ENCODE measurements around the gene LTBP1.
A peak's percentile ranks its signal among the peaks of the same experiment; 100 is the strongest.
"Not testable (repeated sequence)": the region's sequence is repeated elsewhere in the genome, so short reads cannot be mapped to it uniquely, and the experiment has no call there.

The LTBP1 gene, protein sequence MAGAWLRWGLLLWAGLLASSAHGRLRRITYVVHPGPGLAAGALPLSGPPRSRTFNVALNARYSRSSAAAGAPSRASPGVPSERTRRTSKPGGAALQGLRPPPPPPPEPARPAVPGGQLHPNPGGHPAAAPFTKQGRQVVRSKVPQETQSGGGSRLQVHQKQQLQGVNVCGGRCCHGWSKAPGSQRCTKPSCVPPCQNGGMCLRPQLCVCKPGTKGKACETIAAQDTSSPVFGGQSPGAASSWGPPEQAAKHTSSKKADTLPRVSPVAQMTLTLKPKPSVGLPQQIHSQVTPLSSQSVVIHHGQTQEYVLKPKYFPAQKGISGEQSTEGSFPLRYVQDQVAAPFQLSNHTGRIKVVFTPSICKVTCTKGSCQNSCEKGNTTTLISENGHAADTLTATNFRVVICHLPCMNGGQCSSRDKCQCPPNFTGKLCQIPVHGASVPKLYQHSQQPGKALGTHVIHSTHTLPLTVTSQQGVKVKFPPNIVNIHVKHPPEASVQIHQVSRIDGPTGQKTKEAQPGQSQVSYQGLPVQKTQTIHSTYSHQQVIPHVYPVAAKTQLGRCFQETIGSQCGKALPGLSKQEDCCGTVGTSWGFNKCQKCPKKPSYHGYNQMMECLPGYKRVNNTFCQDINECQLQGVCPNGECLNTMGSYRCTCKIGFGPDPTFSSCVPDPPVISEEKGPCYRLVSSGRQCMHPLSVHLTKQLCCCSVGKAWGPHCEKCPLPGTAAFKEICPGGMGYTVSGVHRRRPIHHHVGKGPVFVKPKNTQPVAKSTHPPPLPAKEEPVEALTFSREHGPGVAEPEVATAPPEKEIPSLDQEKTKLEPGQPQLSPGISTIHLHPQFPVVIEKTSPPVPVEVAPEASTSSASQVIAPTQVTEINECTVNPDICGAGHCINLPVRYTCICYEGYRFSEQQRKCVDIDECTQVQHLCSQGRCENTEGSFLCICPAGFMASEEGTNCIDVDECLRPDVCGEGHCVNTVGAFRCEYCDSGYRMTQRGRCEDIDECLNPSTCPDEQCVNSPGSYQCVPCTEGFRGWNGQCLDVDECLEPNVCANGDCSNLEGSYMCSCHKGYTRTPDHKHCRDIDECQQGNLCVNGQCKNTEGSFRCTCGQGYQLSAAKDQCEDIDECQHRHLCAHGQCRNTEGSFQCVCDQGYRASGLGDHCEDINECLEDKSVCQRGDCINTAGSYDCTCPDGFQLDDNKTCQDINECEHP (N-terminal part only)

GRCh38 chr2:32946314-32947075 is at the start of gene LTBP1:
TSS of gene LTBP1 (plus strand) at chr2:32946953. CDS start at chr2:32947325, 372 bp downstream.
- DNase-seq: peak; percentile 39

- DNase-seq: no peak
Observed at GRCh38 chr2:32900246-32900973, 46.3 kb upstream of the LTBP1 start.

GRCh38 chr2:32901313-32901712 is 45.4 kb upstream of the LTBP1 start:
- DNase-seq: no peak

DNA sequence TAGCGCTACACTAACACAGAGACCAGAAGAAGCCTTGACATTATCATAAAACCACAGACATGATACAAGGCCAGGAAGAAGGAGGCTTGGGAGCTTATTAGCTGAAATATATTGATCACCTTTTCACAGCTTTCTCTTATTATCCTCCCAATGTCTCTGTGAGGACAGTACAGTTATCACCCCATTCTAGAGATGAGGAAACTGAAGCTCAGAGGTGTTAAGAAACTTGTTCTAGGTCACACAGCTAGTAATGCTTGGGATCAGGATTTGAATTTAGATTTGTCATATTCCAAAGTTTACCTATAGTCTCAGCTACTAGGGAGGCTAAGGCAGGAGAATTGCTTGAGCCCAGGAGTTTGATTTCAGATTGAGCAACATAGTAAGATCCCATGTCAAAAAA is 44.6 kb upstream of the LTBP1 start:
- no peak for DNase-seq

DNA sequence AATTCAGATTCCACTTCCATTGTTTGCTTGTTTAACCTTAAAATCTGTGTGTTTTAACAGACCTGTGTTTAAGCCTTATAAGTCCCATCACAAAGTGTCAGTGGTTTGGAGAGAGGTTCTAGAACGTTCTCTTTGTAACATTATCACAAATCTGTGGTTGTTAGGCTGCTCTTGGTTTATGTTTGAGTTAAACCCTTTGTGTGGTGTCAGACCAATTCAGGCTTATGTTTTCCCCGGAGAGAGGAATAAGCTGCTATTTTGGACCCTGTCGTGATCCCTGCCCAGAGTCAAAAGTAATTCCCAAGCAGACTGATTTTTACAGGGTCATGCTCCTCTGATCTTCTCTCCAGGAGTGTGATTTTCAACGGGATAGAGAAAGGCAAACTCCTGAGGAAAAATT is 43.8 kb upstream of the LTBP1 start:
- DNase-seq: no peak

- no peak for DNase-seq
Observed at GRCh38 chr2:32904074-32904473, 42.7 kb upstream of the LTBP1 start.

- no peak for DNase-seq
Observed at GRCh38 chr2:32904751-32905150, 42.0 kb upstream of the LTBP1 start.

DNA sequence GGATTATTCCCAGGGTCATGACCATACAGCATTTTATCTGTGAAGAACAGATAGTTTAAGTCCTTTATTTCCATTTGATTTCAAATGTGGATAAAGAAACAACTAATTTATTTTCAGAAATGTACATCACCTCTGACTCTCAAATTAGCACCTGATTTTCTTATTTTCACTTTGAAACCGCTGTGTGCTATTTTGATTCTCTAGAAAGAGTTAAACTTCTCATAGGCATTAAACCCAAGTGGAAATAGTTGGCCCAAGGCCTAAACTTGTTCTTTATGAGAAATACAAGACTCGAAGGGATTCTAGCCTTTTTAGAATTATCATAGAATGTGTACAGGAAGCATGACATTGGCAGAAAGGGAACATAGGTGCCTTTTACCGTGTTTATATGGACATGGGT is 41.5 kb upstream of the LTBP1 start:
- no peak for DNase-seq

- DNase-seq: no peak
Observed at GRCh38 chr2:32910883-32911598, 35.7 kb upstream of the LTBP1 start.

DNA sequence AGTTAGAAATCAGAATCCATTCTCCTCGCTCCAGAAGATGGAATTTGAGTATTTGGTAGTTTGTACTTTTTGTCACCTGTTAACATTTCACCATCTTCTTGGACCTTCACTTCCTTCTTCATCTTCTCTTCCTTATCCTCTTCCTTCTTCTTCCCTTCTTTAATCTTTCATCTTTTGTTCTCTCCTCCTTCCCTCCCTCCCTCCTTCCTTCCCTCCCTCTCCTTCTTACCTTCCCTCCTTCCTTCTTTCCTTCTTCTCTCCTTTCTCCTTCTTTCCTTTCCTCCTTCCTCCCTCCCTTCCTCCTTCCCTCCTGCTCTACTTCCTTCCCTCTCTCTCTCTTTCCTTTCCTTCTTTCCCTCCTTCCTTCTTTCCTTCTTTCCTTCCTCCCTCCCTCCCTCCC is 31.1 kb upstream of the LTBP1 start:
- no peak for DNase-seq

- DNase-seq: no peak
Observed at GRCh38 chr2:32918774-32919173, 28.0 kb upstream of the LTBP1 start.

DNA sequence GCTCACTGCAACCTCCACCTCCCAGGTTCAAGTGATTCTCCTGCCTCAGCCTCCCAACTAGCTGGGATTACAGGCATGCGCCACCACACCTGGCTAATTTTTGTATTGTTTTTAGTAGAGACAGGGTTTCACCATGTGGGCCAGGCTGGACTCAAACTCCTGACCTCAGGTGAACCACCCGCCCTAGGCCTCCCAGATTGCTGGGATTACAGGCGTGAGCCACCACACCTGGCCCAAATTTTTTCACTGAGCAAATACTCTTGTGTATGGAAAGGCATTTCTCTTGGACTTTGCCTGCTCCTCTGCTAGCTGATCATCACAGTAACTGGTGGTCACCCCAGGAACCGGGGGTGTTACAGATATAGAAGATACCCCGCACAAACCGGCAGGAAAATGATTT is 26.9 kb upstream of the LTBP1 start:
- DNase-seq: not testable (repeated sequence)

- DNase-seq: not testable (repeated sequence)
Observed at GRCh38 chr2:32921486-32921885, 25.3 kb upstream of the LTBP1 start.

DNA sequence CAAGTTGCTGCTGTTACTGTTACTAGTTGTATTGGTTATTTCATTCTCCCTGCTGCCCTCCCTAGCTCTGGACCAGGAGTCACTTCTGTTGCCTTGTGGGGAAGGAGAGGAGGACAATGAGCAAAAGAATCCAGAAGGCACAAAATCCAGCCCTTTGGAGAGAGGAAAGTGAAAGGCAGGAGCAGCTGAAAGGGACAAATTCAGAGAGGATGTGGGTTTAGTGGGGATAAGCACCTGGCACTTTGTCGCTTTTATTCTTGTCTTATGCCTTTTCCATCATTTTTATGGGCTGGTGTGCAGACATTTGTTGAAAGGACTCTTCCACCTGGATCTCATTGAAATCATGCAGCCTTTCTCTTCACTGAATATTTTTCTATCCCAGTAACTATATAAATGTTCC is 24.3 kb upstream of the LTBP1 start:
- no peak for DNase-seq

GRCh38 chr2:32923109-32923508 is 23.6 kb upstream of the LTBP1 start:
- no peak for DNase-seq

GRCh38 chr2:32925283-32925815 is 21.4 kb upstream of the LTBP1 start:
- DNase-seq: no peak

DNA sequence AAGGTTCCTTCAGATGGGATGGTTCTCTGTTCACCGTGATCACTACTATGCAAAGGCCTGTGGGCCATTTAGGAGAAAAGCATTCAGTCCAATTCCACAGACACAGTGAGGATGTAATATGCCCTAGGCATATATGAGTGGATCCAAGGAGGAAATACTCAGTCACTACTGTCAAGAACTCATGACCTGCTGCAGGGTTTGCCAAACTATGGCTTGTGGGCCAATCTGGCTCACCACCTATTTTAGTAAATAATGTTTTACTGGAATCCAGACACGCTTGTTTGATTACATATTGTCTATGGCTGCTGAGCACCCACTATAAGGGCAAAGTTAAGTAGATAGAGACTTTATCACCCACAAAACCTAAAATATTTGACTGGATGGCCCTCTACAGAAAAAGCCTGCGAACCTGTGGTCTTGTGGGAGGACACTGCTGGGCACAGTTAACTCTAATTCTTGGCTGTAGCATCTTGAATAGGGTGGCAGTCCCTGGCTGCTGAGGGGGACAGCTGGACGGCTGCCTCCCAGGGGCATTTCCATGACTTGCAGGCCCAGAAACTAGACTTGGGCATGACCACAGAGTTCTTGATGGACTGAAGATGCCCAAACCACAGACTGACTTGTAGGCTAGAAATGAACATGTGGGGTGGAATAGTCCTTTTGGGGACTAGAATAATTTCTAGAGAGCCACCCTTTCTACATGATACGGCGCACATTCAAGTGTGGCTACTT is 20.6 kb upstream of the LTBP1 start:
- no peak for DNase-seq

GRCh38 chr2:32926708-32927084 is 20.1 kb upstream of the LTBP1 start:
- DNase-seq: no peak

DNA sequence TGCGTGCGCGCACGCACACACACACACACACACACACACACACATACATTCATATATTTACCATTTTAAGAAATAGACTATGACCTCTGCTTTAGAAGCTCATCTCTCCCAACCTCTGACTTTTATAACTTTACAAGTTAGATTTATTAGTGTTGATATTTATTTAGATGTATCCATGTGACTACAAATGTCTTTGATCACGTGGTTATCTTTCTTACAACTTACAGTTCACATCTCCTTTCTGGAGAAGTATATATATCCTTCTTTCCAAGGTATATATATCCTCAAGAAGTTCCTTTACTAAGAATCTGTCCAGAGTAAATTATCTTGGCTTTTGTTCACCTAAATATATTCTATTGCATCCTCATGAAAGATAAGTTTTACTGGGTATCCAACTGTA is 16.3 kb upstream of the LTBP1 start:
- no peak for DNase-seq

GRCh38 chr2:32931519-32931918 is 15.2 kb upstream of the LTBP1 start:
- no peak for DNase-seq

Measured in CD4-positive, alpha-beta T cell treated with Interleukin-4 for 4 hours (primary cell).